HCT116 (cell line): ENCODE data around the gene APOA5. TPM values are rescaled to one million over a fixed set of nuclear protein-coding genes. Genes with fewer than 3 reads are reported as not detected.

Experiments
- ATAC-seq: fragments of 200-7000 bp; cut with Tn5 transposase; 2 replicates; pipeline ENCODE4 v1.9.1; 2020; ENCODE audit warnings: mild to moderate bottlenecking, moderate library complexity
- BruUV-seq: library from RNA; stranded (reverse); fragments of 400-500 nt; replicated peaks from 2 replicates; lab custom pipeline; 2021; lab: Mats Ljungman, UMichigan
- CTCF ChIA-PET: fragments of 300-600 bp; sonication (Branson Sonifier 250); formaldehyde crosslinking; loops from one replicate; lab custom pipeline; 2021; ENCODE audit warnings: antibody characterized with exemption; lab: Charles Lee
- POLR2A ChIA-PET: fragments of 300-600, 350-600 bp; sonication (Branson Sonifier 250); formaldehyde crosslinking; loops from one replicate; lab custom pipeline; 2021; ENCODE audit warnings: antibody characterized with exemption; lab: Charles Lee
- RAD21 ChIA-PET, 2 experiments: fragments of 300-600 bp; sonication (Branson Sonifier 250); formaldehyde crosslinking; loops; one replicate each; lab custom pipeline; 2023; ENCODE audit warnings: low total read pairs in 2 of 2; ENCODE audit not compliant: uncharacterized antibody in 2 of 2, unreplicated experiment in 2 of 2, low non-redundant PET in 1 of 2; lab: Charles Lee
- DNase-seq: peaks from one replicate; pipeline ENCODE4 v3.0.0-alpha.2; 2010; ENCODE audit warnings: low read depth, low spot score
- H2AFZ ChIP-seq: fragments of 200-600 bp; shearing (Covaris generic), sonication (generic); 2 replicates; pipeline ENCODE4 v1.6.1; 2017; ENCODE audit warnings: low read depth, mixed run types, mixed read lengths, antibody characterized with exemption, low read length; ENCODE audit not compliant: poor library complexity, severe bottlenecking
- H3K27ac ChIP-seq: 2 replicates; pipeline ENCODE4 v1.5.1; 2012; ENCODE audit warnings: low read depth, low read length
- H3K27me3 ChIP-seq: fragments of 200-600 bp; sonication (generic); 2 replicates; pipeline ENCODE4 v1.6.1; 2016; ENCODE audit warnings: mixed run types, low read length, mixed read lengths; ENCODE audit not compliant: insufficient read depth
- H3K36me3 ChIP-seq, 2 experiments: fragments of 200-500 bp in 1 of 2; fragments of 200-600 bp in 1 of 2; sonication (Bioruptor generic) in 1 of 2; sonication (generic) in 1 of 2; 2 replicates each; pipeline versions ENCODE4 v1.5.1 to v1.6.1; 2014 to 2016; ENCODE audit warnings: low read length in 2 of 2, inconsistent platforms in 1 of 2, mixed read lengths in 1 of 2, mixed run types in 1 of 2; ENCODE audit not compliant: insufficient read depth in 2 of 2, control insufficient read depth in 1 of 2
- H3K4me1 ChIP-seq, 2 experiments: fragments of 200-600 bp in 1 of 2; sonication (generic) in 1 of 2; 2 replicates each; pipeline versions ENCODE4 v1.5.1 to v1.6.1; 2012 to 2017; ENCODE audit warnings: low read length in 2 of 2, inconsistent platforms in 1 of 2, mild to moderate bottlenecking in 1 of 2, mixed read lengths in 1 of 2, mixed run types in 1 of 2, moderate library complexity in 1 of 2; ENCODE audit not compliant: insufficient read depth in 2 of 2, control insufficient read depth in 1 of 2
- H3K4me2 ChIP-seq: fragments of 200-600 bp; sonication (generic); 2 replicates; pipeline ENCODE4 v1.6.1; 2017; ENCODE audit warnings: mixed run types, low read length, mixed read lengths
- H3K4me3 ChIP-seq, 2 experiments: fragments of 200-600 bp in 1 of 2; sonication (generic) in 1 of 2; replicated peaks in 1 of 2; 2 replicates each; pipeline ENCODE4 v1.5.1; 2011 to 2016; ENCODE audit warnings: low read length in 2 of 2, control low read depth in 1 of 2, low read depth in 1 of 2, mild to moderate bottlenecking in 1 of 2, mixed read lengths in 1 of 2, mixed run types in 1 of 2
- H3K79me2 ChIP-seq: fragments of 200-600 bp; sonication (generic); 2 replicates; pipeline ENCODE4 v1.6.1; 2017; ENCODE audit warnings: mild to moderate bottlenecking, mixed run types, low read length, moderate library complexity, mixed read lengths; ENCODE audit not compliant: insufficient read depth
- H3K9ac ChIP-seq: fragments of 200-600 bp; sonication (generic); 2 replicates; pipeline ENCODE4 v1.6.1; 2016; ENCODE audit warnings: low read length, mixed read lengths
- H3K9me2 ChIP-seq: fragments of 200-600 bp; sonication (generic), shearing (Covaris generic); 2 replicates; pipeline ENCODE4 v1.6.1; 2017; ENCODE audit warnings: mixed run types, mild to moderate bottlenecking, moderate library complexity; ENCODE audit not compliant: insufficient read depth
- H3K9me3 ChIP-seq, 2 experiments: fragments of 200-500 bp in 1 of 2; fragments of 200-600 bp in 1 of 2; sonication (Bioruptor generic) in 1 of 2; sonication (generic) in 1 of 2; 2 replicates each; pipeline ENCODE4 v1.6.1; 2014 to 2017; ENCODE audit warnings: low read length in 2 of 2, mixed read lengths in 2 of 2, inconsistent platforms in 1 of 2, low read depth in 1 of 2, mild to moderate bottlenecking in 1 of 2, mixed run types in 1 of 2, moderate library complexity in 1 of 2; ENCODE audit not compliant: control insufficient read depth in 1 of 2, insufficient read depth in 1 of 2
- H4K20me1 ChIP-seq: fragments of 200-600 bp; sonication (generic), shearing (Covaris generic); 2 replicates; pipeline ENCODE4 v1.6.1; 2017; ENCODE audit warnings: mixed run types, mild to moderate bottlenecking, moderate library complexity; ENCODE audit not compliant: insufficient read depth
- CBX3 ChIP-seq: IDR thresholded peaks from 2 replicates; pipeline ENCODE4 v1.6.1; 2012; ENCODE audit warnings: low read depth
- CEBPB ChIP-seq: IDR thresholded peaks from 2 replicates; pipeline ENCODE4 v1.6.1; 2012; ENCODE audit warnings: low read depth
- CTCF ChIP-seq, 3 experiments: fragments of 200-600 bp in 1 of 3; sonication (generic) in 1 of 3; IDR thresholded peaks in 2 of 3; conservative IDR thresholded peaks in 1 of 3; 2 replicates each; pipeline ENCODE4 v1.5.1; 2012 to 2017; ENCODE audit warnings: low read depth in 2 of 3, low read length in 2 of 3, antibody characterized with exemption in 1 of 3, borderline replicate concordance in 1 of 3, control low read depth in 1 of 3, mild to moderate bottlenecking in 1 of 3, mixed read lengths in 1 of 3, mixed run types in 1 of 3, moderate library complexity in 1 of 3; ENCODE audit not compliant: insufficient read depth in 1 of 3
- EZH2 ChIP-seq: fragments of 200-600 bp; sonication (generic); IDR thresholded peaks from 2 replicates; pipeline ENCODE4 v1.6.1; 2017; ENCODE audit warnings: antibody characterized with exemption, mixed run types
- EZH2phosphoT487 ChIP-seq: fragments of 200-600 bp; IDR thresholded peaks from 2 replicates; pipeline ENCODE4 v1.6.1; 2018; ENCODE audit warnings: antibody characterized with exemption, borderline replicate concordance
- FOSL1 ChIP-seq: IDR thresholded peaks from 2 replicates; pipeline ENCODE4 v1.6.1; 2012; ENCODE audit warnings: low read depth
- POLR2A ChIP-seq: IDR thresholded peaks from 2 replicates; pipeline ENCODE4 v1.7.0; 2011; ENCODE audit warnings: borderline replicate concordance; ENCODE audit not compliant: insufficient read depth, insufficient read length; ENCODE audit errors: extremely low read depth
- YY1 ChIP-seq: IDR thresholded peaks from 2 replicates; pipeline ENCODE4 v1.6.1; 2011; ENCODE audit warnings: low read length, low read depth, moderate library complexity, mild to moderate bottlenecking; ENCODE audit not compliant: insufficient replicate concordance; ENCODE audit errors: extremely low read depth
- ZNF274 ChIP-seq: fragments of 200-500 bp; sonication (Bioruptor generic); IDR thresholded peaks from 2 replicates; pipeline ENCODE4 v1.6.1; 2014; ENCODE audit warnings: mild to moderate bottlenecking, low read depth, low read length, inconsistent platforms
- intact Hi-C: fragments of 100-400 bp; cut with micrococcal nuclease; formaldehyde crosslinking; loops from 2 replicates; pipeline ENCODE4 v1.10.0; 2022
- total RNA-seq: library from RNA; stranded (reverse); gene quantifications from one replicate; pipeline ENCODE4 v1.2.1, GENCODE V29; 2021; ENCODE audit not compliant: unreplicated experiment

Gene APOA5
- total RNA-seq, 1 experiment from 2014 or later, result 0.12 TPM

- intact Hi-C loops, result no loop called here
- CTCF ChIA-PET, result no interaction called here
- Histone ChIP-seq H3K36me3 (no peaks in the 10 kb centered on the region), H3K4me1 (peaks cover 8 to 15% of the 10 kb centered on the region in 2 experiments), H3K4me3 (no peak overlapping the region), H3K9me2 (no peaks in the 10 kb centered on the region), H3K27ac (no peak overlapping the region), H3K9ac (no peak overlapping the region), H3K27me3 (no peaks in the 10 kb centered on the region), H3K79me2 (no peaks in the 10 kb centered on the region), H2AFZ (no peak overlapping the region), H3K9me3 (no peaks in the 10 kb centered on the region), H4K20me1 (no peaks in the 10 kb centered on the region), H3K4me2 (no peak overlapping the region)
- TF ChIP-seq CEBPB, result no peak
- no peak for TF ChIP-seq FOSL1
- TF ChIP-seq EZH2, result no peak
- no peak for TF ChIP-seq YY1
- no peak for TF ChIP-seq EZH2phosphoT487
- no peak for TF ChIP-seq ZNF274
- TF ChIP-seq POLR2A, result no peak
- TF ChIP-seq CTCF (IDR thresholded peaks at IDR 0.05 in 2 of 3, conservative IDR thresholded peaks at IDR 0.05 in 1 of 3; ENCODE audit: borderline replicate concordance in 1 of 3, insufficient read depth in 1 of 3, low read depth in 2 of 3, low read length in 2 of 3), result no peak
- TF ChIP-seq CBX3, result no peak
- RAD21 ChIA-PET, result no interaction called here
- POLR2A ChIA-PET, result no interaction called here
- DNase-seq (no peak), ATAC-seq (no peak)
- BruUV-seq, result no TSS peak
Measured at GRCh38 chr11:116833491-116833815, 41.8 kb upstream of the APOA5 start.
